Gastrocnemius medialis (tissue), 4 donors: ENCODE results near the gene TREML1.

Experiments
- POLR2A ChIP-seq, 2 donors: fragments of 450-650 bp; IDR thresholded peaks; one replicate each; pipeline ENCODE4 v1.6.1; 2017; ENCODE audit warnings: antibody characterized with exemption in 2 of 2, mild to moderate bottlenecking in 2 of 2, moderate library complexity in 2 of 2
- TF ChIP-seq, protein P1 (sequence below), 5 experiments: fragments of 450-650 bp in 3 of 5; fragments of 200-600 bp in 2 of 5; sonication (generic) in 2 of 5; IDR thresholded peaks in 4 of 5; conservative IDR thresholded peaks in 1 of 5; 1 replicate in 4 of 5; 2 replicates in 1 of 5; pipeline ENCODE4 v1.5.1; 2016 to 2019; ENCODE audit warnings: antibody characterized with exemption in 5 of 5, mild to moderate bottlenecking in 3 of 5, moderate library complexity in 3 of 5

DNA sequence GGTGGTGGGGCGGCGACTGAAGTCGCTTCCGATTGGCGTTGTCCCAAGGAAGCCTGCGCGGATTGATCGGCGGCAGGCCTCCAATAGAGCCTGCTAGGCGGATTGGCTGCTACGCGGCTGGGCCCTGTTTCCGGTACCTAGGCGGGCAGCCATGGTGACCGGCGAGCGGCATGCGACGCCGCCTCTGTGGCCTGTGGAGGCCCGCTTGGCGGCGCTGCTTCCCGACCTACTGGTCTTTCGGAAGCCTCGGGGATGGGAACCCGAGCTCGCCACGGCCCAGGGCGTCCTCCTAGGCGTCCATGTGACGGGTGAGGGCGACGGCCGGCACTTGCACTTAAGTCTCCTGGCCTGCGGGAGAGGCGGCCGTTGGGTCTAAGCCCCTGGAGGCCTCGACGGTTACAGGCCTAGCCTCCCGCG, 53.3 kb downstream of the TREML1 start:
- TF ChIP-seq, protein P1, sequence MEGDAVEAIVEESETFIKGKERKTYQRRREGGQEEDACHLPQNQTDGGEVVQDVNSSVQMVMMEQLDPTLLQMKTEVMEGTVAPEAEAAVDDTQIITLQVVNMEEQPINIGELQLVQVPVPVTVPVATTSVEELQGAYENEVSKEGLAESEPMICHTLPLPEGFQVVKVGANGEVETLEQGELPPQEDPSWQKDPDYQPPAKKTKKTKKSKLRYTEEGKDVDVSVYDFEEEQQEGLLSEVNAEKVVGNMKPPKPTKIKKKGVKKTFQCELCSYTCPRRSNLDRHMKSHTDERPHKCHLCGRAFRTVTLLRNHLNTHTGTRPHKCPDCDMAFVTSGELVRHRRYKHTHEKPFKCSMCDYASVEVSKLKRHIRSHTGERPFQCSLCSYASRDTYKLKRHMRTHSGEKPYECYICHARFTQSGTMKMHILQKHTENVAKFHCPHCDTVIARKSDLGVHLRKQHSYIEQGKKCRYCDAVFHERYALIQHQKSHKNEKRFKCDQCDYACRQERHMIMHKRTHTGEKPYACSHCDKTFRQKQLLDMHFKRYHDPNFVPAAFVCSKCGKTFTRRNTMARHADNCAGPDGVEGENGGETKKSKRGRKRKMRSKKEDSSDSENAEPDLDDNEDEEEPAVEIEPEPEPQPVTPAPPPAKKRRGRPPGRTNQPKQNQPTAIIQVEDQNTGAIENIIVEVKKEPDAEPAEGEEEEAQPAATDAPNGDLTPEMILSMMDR (IDR thresholded peaks at IDR 0.05 in 4 of 5, conservative IDR thresholded peaks at IDR 0.05 in 1 of 5) = no peak
- TF ChIP-seq POLR2A (IDR thresholded peaks at IDR 0.05) = no peak
